HEK293 (cell line): ENCODE data around the gene BMERB1.

Experiments
- CTCF ChIA-PET: fragments of 350-600 bp; formaldehyde crosslinking; extraction: SDS; loops from one replicate; lab custom pipeline; 2021; ENCODE audit warnings: antibody characterized with exemption; lab: Yijun Ruan, JAX
- POLR2A ChIA-PET: fragments of 300-600 bp; formaldehyde crosslinking; extraction: SDS; loops from one replicate; lab custom pipeline; 2020; ENCODE audit warnings: antibody characterized with exemption, inconsistent platforms; lab: Yijun Ruan, JAX
- H3K27ac ChIP-seq: fragments of 200-500 bp; sonication (Bioruptor generic); 2 replicates; pipeline ENCODE4 v1.5.1; 2014; ENCODE audit warnings: low read depth, low read length, control low read depth, inconsistent platforms; ENCODE audit errors: extremely low read depth
- H3K36me3 ChIP-seq, 2 experiments: fragments of 200-500 bp in 1 of 2; sonication (Bioruptor generic) in 1 of 2; 1 replicate in 1 of 2; 2 replicates in 1 of 2; pipeline ENCODE4 v1.5.1; 2014 to 2017; ENCODE audit warnings: inconsistent platforms in 2 of 2, low read length in 2 of 2; ENCODE audit not compliant: control insufficient read depth in 2 of 2, insufficient read depth in 1 of 2
- H3K4me1 ChIP-seq: fragments of 200-500 bp; sonication (Bioruptor generic); 2 replicates; pipeline ENCODE4 v1.5.1; 2014; ENCODE audit warnings: mild to moderate bottlenecking, low read length, inconsistent platforms; ENCODE audit not compliant: control insufficient read depth, insufficient read depth
- H3K4me3 ChIP-seq: 2 replicates; pipeline ENCODE4 v1.5.1; 2011; ENCODE audit warnings: low read depth, mild to moderate bottlenecking, control low read depth, low read length, moderate library complexity
- H3K9me3 ChIP-seq: fragments of 200-500 bp; sonication (Bioruptor generic); 2 replicates; pipeline ENCODE4 v1.5.1; 2014; ENCODE audit warnings: low read depth, low read length, inconsistent platforms; ENCODE audit not compliant: control insufficient read depth, insufficient read depth
- KLF16 ChIP-seq: fragments of 450-650 bp; formaldehyde crosslinking; IDR thresholded peaks from 2 replicates; pipeline ENCODE4 v1.5.1; 2017; ENCODE audit warnings: missing biosample characterization, missing genetic modification characterization
- KLF9 ChIP-seq: fragments of 450-650 bp; formaldehyde crosslinking; IDR thresholded peaks from 2 replicates; pipeline ENCODE4 v1.5.1; 2016; ENCODE audit warnings: missing biosample characterization, missing genetic modification characterization, low read depth
- MYNN ChIP-seq: fragments of 450-650 bp; formaldehyde crosslinking; IDR thresholded peaks from 2 replicates; pipeline ENCODE4 v1.5.1; 2016; ENCODE audit warnings: missing biosample characterization, missing genetic modification characterization, borderline replicate concordance
- SP3 ChIP-seq: fragments of 450-650 bp; formaldehyde crosslinking; IDR thresholded peaks from 2 replicates; pipeline ENCODE4 v1.5.1; 2016; ENCODE audit warnings: missing biosample characterization, missing genetic modification characterization
- ZNF24 ChIP-seq: fragments of 450-650 bp; formaldehyde crosslinking; IDR thresholded peaks from 2 replicates; pipeline ENCODE4 v1.5.1; 2016; ENCODE audit warnings: missing biosample characterization, missing genetic modification characterization
- ZNF394 ChIP-seq: fragments of 450-650 bp; formaldehyde crosslinking; IDR thresholded peaks from 2 replicates; pipeline ENCODE4 v1.5.1; 2016; ENCODE audit warnings: missing biosample characterization, missing genetic modification characterization, mild to moderate bottlenecking, moderate library complexity, borderline replicate concordance
- ZNF600 ChIP-seq: fragments of 450-650 bp; formaldehyde crosslinking; IDR thresholded peaks from 2 replicates; pipeline ENCODE4 v1.5.1; 2016; ENCODE audit warnings: missing biosample characterization, missing genetic modification characterization
- ZNF830 ChIP-seq: fragments of 450-650 bp; IDR thresholded peaks from 2 replicates; pipeline ENCODE4 v1.5.0; 2018; ENCODE audit warnings: missing biosample characterization, missing genetic modification characterization, low read depth, mild to moderate bottlenecking, moderate library complexity
- ZXDB ChIP-seq: fragments of 450-650 bp; formaldehyde crosslinking; IDR thresholded peaks from 2 replicates; pipeline ENCODE4 v1.5.1; 2016; ENCODE audit warnings: missing biosample characterization, missing genetic modification characterization
- TF ChIP-seq, protein P1 (sequence below): fragments of 450-650 bp; formaldehyde crosslinking; IDR thresholded peaks from 2 replicates; pipeline ENCODE4 v1.5.1; 2016; ENCODE audit warnings: missing biosample characterization, missing genetic modification characterization
- TF ChIP-seq, protein P2 (sequence below): fragments of 450-650 bp; formaldehyde crosslinking; IDR thresholded peaks from 2 replicates; pipeline ENCODE4 v1.5.1; 2017; ENCODE audit warnings: missing biosample characterization, missing genetic modification characterization
- TF ChIP-seq, protein P3 (sequence below): fragments of 450-650 bp; formaldehyde crosslinking; conservative IDR thresholded peaks from 2 replicates; pipeline ENCODE4 v1.5.1; 2016; ENCODE audit warnings: low read depth, missing biosample characterization, missing genetic modification characterization
- TF ChIP-seq, protein P4 (sequence below): fragments of 450-650 bp; formaldehyde crosslinking; IDR thresholded peaks from 2 replicates; pipeline ENCODE4 v1.5.1; 2016; ENCODE audit warnings: missing biosample characterization, missing genetic modification characterization

The BMERB1 gene

DNA sequence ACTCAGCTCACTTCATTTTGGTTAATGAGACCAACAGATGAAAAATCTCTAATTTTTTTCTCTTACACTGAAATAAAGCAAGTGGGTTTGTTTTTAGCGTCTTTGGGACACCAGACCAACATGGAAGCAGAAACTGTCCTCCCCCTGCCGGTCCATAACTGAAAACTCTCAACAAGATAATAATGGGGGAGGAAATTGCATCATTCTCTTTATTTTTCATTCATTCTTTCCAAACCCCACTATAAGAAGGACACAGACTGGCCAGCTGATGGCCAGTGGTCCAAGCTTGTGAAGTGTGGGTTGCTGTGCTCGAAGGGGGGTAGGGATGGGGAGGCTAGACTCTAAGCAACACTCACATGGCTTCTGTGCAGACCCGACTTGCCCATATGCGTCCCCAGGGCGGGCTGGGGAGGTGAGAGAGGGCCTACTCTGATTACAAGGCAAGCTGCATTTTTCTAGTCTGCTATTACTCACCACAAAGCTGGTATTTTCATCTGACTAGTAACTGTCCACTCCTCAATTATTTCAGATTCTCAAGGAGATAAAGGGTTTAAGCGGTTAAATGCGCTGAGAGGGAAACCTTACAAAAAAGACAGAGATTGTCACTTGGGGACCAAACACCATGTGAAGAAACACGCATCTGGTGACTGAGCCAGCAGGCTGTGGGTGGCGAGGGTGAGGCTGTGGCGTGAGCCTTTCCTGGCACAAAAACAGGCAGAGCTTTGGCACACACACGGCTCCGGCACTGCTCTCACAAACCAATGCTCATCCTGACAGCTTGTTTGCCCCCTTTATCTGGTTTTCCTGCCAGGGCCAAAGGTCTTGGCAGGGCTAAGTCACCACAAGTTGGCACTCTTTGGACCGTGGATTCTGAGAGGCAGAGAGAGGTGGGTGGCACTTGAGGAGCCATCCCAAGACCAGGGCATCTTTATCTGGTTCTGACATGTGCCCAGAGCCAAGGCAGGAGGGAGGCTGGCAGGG is 170.4 kb downstream of the BMERB1 start (continued):
- no peak for TF ChIP-seq ZNF394
- TF ChIP-seq, protein P1, sequence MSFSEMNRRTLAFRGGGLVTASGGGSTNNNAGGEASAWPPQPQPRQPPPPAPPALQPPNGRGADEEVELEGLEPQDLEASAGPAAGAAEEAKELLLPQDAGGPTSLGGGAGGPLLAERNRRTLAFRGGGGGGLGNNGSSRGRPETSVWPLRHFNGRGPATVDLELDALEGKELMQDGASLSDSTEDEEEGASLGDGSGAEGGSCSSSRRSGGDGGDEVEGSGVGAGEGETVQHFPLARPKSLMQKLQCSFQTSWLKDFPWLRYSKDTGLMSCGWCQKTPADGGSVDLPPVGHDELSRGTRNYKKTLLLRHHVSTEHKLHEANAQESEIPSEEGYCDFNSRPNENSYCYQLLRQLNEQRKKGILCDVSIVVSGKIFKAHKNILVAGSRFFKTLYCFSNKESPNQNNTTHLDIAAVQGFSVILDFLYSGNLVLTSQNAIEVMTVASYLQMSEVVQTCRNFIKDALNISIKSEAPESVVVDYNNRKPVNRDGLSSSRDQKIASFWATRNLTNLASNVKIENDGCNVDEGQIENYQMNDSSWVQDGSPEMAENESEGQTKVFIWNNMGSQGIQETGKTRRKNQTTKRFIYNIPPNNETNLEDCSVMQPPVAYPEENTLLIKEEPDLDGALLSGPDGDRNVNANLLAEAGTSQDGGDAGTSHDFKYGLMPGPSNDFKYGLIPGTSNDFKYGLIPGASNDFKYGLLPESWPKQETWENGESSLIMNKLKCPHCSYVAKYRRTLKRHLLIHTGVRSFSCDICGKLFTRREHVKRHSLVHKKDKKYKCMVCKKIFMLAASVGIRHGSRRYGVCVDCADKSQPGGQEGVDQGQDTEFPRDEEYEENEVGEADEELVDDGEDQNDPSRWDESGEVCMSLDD (tag by site-specific recombination): no peak
- no peak for TF ChIP-seq ZXDB (tag by site-specific recombination)
- TF ChIP-seq SP3 (tag by site-specific recombination): no peak
- no peak for TF ChIP-seq ZNF600 (tag by site-specific recombination)
- TF ChIP-seq MYNN (tag by site-specific recombination): no peak
- TF ChIP-seq KLF16 (tag by site-specific recombination): no peak
- TF ChIP-seq, protein P2, sequence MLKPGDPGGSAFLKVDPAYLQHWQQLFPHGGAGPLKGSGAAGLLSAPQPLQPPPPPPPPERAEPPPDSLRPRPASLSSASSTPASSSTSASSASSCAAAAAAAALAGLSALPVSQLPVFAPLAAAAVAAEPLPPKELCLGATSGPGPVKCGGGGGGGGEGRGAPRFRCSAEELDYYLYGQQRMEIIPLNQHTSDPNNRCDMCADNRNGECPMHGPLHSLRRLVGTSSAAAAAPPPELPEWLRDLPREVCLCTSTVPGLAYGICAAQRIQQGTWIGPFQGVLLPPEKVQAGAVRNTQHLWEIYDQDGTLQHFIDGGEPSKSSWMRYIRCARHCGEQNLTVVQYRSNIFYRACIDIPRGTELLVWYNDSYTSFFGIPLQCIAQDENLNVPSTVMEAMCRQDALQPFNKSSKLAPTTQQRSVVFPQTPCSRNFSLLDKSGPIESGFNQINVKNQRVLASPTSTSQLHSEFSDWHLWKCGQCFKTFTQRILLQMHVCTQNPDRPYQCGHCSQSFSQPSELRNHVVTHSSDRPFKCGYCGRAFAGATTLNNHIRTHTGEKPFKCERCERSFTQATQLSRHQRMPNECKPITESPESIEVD (tag by site-specific recombination): no peak

DNA sequence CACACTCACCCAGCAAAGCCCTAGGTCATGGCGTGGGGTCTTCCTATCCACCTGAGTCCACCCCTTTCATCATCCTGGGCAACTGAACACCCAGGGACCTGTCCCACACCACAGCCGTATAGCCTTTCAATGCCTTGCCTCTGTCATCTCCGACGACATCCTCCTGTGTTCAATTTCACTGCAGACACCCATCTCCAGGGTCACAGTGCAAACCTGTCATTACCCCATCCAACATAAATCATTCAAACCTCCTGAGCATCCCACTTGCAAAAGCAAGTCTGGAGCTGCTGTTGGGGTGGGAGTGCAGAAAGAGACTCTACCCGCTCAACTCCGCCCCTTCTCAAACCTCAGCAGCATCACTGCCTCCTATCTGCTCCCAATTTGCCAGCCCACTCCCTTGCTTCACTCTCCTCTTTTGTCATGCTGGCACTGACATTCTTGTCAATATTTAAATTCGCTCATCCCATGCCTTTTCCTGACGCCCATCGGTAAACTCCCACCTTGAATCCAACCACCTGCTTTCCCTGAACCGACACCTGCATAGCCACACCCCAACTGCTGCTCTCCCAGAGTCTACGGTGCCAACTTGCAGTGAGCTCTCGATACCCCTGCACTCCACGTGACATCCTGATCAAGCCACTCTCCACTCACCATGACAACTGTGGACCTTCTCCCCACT is 171.6 kb downstream of the BMERB1 start:
- H3K4me1 ChIP-seq: no peaks in the 10 kb centered on the region
- H3K36me3 ChIP-seq: peaks cover 31 to 93% of the 10 kb centered on the region in 2 experiments
- POLR2A ChIA-PET: no interaction called here
- CTCF ChIA-PET: interaction anchor here (1.1 kb wide), 1 partner anchor 16 kb away, joined by 3 read pairs; no protein-coding TSS in a partner anchor
- TF ChIP-seq, protein P3, sequence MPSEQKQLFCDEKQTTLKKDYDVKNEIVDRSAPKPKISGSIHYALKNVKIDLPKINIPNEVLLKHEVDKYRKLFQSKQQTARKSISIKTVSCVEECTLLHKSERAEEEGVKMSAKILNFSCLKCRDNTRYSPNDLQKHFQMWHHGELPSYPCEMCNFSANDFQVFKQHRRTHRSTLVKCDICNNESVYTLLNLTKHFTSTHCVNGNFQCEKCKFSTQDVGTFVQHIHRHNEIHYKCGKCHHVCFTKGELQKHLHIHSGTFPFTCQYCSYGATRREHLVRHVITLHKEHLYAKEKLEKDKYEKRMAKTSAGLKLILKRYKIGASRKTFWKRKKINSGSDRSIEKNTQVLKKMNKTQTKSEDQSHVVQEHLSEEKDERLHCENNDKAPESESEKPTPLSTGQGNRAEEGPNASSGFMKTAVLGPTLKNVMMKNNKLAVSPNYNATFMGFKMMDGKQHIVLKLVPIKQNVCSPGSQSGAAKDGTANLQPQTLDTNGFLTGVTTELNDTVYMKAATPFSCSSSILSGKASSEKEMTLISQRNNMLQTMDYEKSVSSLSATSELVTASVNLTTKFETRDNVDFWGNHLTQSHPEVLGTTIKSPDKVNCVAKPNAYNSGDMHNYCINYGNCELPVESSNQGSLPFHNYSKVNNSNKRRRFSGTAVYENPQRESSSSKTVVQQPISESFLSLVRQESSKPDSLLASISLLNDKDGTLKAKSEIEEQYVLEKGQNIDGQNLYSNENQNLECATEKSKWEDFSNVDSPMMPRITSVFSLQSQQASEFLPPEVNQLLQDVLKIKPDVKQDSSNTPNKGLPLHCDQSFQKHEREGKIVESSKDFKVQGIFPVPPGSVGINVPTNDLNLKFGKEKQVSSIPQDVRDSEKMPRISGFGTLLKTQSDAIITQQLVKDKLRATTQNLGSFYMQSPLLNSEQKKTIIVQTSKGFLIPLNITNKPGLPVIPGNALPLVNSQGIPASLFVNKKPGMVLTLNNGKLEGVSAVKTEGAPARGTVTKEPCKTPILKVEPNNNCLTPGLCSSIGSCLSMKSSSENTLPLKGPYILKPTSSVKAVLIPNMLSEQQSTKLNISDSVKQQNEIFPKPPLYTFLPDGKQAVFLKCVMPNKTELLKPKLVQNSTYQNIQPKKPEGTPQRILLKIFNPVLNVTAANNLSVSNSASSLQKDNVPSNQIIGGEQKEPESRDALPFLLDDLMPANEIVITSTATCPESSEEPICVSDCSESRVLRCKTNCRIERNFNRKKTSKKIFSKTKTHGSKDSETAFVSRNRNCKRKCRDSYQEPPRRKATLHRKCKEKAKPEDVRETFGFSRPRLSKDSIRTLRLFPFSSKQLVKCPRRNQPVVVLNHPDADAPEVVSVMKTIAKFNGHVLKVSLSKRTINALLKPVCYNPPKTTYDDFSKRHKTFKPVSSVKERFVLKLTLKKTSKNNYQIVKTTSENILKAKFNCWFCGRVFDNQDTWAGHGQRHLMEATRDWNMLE (tag by site-specific recombination): no peak
- TF ChIP-seq, protein P4, sequence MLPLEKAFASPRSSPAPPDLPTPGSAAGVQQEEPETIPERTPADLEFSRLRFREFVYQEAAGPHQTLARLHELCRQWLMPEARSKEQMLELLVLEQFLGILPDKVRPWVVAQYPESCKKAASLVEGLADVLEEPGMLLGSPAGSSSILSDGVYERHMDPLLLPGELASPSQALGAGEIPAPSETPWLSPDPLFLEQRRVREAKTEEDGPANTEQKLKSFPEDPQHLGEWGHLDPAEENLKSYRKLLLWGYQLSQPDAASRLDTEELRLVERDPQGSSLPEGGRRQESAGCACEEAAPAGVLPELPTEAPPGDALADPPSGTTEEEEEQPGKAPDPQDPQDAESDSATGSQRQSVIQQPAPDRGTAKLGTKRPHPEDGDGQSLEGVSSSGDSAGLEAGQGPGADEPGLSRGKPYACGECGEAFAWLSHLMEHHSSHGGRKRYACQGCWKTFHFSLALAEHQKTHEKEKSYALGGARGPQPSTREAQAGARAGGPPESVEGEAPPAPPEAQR (tag by site-specific recombination): no peak
- TF ChIP-seq ZNF24 (no peak), ZNF830 (no peak), KLF9 (tag by site-specific recombination) (no peak)
- H3K9me3 ChIP-seq: no peaks in the 10 kb centered on the region
- H3K27ac ChIP-seq: no peak overlapping the region
- no peak overlapping the region for H3K4me3 ChIP-seq
